ENCODE data around the gene GAL3ST2.
"Not testable (repeated sequence)": the region's sequence is repeated elsewhere in the genome, so short reads cannot be mapped to it uniquely, and the experiment has no call there.

Gene GAL3ST2

DNA sequence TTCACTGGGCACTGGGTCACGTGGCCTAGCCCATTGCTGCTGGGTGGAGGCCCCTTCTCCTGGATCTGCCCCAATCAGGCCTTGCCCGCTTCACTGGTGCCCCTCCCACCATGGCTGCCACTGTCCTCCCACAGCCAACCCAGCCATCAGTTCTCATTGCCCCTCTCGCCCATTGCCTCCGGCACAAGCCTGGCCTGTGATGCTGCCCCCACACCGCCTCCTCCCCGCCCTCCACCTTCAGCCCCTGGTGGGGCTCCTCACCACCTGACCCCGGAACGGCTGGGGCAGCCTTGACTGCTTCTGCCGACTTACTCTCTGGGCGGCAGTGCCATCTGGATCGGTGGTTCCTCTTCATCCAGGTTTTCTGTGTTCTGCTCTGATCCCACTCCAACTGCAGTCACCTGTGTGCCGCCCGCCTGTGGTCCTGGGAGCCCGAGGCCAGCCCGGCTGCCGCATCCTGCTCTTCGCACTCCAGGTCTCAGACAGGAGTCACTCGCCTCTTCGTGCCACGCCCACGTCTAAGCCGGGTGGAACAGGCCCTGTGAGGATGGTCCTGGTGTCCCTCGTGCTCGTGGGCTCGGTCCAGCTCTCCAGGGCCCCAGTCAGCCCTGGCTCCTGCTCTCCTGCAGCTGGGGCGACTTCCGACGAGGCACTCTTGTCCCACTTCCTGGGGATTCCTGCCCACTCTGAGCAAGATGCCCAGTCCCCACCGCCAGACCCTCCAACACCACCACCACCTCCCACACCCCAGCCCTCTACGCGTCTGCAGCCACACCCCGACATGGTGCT is 28.0 kb upstream of the GAL3ST2 start:
- no peak for DNase-seq

DNA sequence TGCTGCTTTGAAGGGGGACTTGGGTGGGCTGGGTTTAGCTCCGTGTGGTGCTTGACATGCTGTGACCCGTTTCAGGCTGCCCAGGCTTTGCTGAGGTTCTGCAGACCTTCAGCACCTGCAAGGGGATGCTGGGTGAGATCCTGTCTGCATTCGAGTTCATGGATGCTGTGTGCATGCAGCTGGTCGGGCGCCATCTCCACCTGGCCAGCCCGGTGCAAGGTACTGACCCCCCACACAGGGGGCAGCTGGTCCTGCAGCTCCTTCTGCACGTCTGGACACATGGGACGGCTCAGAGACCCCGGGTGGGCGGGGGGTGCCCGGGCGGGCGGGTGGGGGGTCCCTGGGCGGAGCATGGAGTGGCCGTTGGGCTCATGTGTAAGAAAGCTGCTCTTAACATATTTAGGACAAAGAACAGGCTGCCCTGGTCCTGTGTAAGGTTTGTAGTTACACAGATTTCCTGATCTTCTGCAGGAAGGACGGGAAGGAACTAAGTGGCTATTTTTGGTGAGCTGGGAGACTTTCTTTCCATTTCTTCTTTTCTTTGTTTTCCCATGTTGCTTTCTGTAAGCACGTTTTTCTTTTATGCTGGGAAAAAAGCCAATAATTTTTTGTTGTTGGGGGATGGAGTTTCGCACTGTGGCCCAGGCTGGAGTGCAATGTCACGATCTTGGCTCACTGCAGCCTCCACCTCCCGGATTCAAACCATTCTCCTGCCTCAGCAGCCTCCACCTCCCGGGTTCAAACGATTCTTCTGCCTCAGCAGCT is 26.4 kb upstream of the GAL3ST2 start:
- DNase-seq: no peak

DNA sequence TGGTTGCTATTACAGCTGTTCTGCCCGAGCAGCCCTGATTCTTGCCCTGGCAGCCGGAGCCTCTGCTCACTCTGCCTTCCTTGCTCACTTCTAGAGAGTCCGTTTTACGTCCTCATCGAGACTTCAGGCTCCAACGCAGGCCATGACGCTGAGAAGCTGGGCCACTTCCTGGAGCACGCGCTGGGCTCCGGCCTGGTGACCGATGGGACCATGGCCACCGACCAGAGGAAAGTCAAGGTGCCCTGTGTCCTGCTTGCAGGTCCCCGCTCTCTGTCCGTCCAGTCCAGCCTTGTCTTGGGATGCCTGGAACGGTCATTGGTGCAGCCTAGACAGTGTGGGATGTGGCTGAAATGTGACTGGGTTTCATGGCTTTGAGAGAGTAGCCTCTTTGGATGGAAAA is 25.5 kb upstream of the GAL3ST2 start:
- DNase-seq: no peak

DNA sequence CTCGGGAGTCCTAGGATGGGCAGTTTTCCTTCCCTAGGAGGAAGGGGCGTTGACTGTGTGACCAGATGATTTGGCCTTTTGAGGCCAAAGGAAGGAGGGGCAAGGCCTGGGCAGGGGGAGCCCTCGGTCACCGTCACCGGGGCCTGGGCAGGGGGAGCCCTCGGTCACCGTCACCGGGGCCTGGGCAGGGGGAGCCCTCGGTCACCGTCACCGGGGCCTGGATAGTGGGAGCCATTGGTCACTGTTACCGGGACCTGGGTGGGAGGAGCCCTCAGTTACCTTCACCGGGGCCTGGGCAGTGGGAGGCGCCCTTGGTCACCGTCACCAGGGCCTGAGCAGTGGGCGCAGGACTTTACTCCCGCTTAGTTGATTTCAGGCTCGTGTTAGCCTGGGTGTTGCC is 24.8 kb upstream of the GAL3ST2 start:
- no peak for DNase-seq

DNA sequence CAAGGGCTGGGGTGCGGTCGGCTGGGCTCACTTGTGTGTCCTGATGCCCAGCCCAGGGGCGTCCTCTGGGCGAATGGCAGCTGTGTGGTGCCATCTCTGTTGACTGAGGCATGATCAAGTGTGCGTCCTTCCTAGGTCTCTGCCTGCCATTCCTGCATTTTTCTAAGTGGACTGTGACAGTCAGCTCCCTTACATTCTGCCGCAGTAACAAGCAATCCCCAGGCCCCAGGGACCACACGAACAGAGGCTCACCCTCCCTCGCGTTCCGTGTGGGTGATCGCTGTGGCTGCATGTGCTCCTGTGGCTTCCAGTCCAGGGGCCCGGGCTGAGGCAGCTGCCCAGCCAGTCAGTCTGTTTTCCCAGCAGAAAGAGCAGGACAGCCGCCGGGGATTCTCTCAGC is 24.4 kb upstream of the GAL3ST2 start:
- DNase-seq: no peak

DNA sequence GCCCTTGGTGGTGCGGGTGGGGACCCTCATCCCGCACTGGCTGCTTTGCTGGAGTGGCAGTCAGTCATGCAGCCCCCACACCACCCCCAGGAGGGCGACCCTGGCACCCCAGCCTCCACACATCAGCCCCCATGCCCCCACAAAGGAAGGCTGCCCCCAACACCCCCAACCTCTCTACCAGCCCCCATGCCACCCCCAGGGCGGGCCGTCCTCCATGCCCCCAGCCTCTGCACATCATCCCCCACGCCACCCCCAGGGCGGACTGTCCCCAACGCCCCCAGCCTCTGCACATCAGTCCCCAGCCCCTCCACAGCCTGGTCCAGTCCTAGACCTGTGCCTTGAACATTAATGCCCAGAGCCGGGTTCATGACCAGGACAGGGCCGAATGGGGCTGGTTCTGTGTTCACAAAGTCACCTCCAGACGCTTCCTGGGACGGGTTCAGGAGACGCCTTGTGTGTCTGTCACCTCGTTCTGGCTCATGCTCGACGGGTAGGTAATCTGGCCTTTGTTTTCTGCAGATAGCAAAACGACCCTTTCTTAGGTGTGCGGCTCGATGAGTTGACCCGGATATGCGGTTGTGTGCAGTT is 23.8 kb upstream of the GAL3ST2 start:
- no peak for DNase-seq

DNA sequence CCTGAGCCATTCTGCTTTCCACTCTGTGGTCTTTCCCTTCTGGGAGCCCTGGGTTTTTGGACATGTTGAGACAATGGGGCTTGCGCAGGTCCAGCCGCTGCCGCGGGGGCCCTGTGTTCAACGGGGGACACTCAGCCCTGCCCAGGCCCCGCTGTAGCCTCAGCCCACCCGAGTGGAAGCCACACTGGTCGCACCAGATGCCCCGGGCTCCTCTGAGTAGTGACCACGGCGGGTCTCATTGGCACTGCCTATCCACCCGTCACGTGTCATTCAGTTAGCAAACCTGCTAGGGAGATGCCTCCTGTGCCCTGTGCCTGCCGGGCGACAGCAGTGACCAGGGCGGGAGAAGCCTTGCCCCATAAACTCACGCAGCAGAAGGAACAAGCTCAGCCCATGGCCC is 23.1 kb upstream of the GAL3ST2 start:
- no peak for DNase-seq

DNA sequence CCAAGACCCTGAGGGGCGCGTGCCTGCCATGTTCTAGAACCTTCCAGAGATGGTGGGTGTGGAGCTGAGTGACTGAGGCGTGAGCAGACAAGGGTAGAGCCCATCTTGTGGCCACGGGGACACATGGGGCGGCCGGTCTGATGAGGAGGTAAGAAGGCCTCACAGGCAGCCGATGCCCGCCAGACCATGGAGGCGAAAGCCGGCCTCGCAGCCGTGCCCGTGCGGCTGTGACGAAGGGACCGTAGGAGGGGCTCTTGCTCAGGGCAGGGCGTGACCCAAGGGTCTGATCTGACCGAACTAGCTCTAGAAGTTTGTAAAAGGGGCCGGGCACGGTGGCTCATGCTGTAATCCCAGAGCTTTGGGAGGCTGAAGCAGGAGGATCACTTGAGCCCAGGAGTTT is 22.6 kb upstream of the GAL3ST2 start:
- DNase-seq: no peak

DNA sequence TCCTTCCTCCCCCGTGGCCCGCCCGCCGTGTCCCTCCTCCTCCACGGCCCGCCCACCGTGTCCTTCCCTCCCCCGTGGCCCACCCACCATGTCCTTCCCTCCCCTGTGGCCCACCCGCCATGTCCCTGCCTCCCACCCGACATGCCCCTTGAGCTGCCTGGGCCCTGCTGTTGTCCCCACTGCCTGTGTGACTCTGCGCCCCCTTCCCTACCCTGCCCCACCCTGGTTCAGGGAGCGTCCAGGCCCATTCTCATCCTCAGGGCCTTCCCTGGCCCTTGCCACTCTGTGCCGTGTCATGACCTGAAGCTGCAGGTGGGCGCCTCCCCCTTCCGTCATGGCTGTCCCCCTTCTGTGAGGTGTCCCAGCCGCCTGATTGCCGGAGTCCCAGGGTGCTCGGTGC is 21.5 kb upstream of the GAL3ST2 start:
- no peak for DNase-seq

DNA sequence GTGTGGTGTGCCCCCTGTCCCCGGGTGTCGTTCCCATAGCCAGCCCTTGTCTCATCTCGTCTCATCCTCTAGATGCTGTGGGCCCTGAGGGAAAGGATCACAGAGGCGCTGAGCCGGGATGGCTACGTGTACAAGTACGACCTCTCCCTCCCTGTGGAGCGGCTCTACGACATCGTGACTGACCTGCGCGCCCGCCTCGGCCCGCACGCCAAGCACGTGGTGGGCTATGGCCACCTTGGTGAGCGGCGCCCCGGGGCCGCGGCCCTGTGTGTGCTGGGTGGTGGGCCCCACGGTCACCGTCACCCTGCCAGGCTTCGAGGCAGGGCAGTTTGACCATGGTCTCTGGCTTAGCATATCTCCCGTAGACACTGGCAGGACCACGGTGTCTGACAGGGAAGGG is 20.8 kb upstream of the GAL3ST2 start:
- no peak for DNase-seq

DNA sequence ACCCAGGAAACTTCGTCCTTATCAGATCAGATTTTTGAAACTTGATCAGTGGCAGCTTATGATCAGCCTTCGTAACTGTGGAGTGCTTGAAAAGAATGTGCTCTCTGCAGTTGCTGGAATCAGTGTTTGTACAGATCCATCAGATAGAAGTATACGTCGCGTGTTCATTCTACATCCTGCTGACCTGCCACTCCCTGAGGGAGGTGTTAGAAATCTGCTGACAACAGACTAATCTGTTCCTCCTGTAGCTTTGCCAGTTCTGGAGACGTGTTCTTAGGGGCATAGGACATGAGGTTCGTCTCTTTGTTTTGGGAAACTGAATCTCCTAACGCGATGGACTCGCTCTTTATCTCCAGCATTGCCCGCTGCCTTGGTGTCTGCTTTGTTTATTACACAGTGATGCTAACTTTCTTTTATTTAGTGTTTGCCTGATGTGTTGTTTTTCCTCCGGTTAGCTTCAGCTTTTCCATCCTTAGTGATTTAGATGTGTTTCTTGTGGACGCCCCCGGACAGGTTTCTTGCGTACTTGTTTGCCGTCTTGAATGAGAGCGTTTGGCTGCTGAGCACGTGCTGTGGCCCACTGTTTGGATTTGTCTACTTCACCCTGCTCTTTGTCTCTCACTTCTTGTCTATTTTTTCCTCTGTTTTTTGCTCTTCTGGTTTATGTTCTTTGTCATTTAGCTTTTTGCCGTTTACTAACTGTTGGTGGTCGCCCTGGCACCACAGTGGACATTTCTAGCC is 17.4 kb upstream of the GAL3ST2 start:
- DNase-seq: no peak

DNA sequence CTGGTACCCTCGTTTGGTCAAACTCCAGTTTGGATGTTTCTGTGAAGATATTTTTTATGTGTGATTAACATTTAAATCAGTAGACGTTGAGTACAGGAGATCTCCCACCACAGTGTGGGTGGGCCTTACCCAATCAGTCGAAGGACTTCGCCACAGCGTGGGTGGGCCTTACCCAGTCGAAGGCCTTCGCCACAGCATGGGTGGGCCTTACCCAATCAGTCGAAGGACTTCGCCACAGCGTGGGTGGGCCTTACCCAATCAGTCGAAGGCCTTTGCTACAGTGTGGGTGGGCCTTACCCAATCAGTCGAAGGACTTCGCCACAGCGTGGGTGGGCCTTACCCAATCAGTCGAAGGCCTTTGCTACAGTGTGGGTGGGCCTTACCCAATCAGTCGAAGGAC is 16.7 kb upstream of the GAL3ST2 start:
- not testable (repeated sequence) for DNase-seq

DNA sequence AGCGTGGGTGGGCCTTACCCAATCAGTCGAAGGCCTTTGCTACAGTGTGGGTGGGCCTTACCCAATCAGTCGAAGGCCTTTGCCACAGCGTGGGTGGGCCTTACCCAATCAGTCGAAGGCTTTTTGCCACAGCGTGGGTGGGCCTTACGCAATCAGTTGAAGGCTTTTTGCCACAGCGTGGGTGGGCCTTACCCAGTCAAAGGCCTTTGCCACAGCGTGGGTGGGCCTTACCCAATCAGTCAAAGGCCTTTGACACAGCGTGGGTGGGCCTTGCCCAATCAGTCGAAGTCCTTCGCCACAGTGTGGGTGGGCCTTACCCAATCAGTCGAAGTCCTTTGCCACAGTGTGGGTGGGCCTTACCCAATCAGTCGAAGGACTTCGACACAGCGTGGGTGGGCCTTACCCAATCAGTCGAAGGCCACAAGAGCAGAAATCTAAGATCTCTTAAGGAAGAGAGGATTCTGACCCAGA is 16.3 kb upstream of the GAL3ST2 start:
- peak; percentile 38 for DNase-seq

DNA sequence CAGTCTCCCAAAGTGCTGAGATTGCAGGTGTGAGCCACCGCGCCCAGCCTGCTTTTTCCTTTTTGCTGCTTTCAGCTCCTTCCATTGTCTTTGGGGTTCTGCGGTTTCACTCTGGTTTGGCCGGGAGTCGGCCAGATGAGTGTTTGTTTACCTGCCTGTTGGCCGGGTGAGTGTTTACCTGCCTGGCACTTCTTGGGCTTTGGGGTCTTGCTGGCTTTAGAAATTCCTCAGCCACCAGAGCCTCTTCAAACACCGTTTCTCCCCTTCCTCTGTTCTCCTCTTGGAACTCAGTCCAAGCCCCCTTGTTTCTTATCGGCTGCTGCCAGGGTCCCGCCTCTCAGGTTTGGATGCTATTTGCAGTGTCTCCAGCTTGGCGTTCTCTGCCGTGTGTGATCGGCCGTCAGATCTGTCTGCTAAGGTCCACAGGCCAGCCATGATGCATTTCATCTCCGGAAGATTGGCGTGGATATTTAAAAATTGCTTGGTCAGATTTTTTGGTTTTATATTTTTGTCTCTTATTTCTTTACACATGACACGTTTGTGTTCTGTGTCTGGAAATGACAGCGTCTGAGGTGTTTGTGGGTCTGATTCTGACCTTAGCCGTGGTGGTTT is 14.2 kb upstream of the GAL3ST2 start:
- DNase-seq: no peak

DNA sequence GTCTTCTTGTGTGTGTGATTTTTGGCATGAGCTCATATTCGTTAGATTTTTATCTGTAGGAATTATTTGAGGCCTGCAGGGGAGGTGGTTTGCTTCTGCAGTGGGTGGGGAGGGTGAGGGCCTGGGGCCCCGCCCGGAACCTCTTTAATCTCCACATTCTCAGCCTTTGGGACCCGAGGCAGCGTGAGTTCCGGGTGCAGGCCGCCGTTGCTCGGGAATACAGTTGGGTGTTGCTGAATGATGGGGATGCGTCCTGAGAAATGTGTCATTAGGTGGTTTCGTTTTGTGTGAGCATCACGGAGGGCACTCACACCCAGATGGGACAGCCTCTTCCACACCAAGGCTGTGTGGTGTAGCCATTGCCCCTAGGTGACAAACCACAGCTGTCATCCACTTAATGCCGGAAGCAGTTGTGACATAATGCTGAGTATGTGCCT is 13.7 kb upstream of the GAL3ST2 start:
- DNase-seq: peak; percentile 74

DNA sequence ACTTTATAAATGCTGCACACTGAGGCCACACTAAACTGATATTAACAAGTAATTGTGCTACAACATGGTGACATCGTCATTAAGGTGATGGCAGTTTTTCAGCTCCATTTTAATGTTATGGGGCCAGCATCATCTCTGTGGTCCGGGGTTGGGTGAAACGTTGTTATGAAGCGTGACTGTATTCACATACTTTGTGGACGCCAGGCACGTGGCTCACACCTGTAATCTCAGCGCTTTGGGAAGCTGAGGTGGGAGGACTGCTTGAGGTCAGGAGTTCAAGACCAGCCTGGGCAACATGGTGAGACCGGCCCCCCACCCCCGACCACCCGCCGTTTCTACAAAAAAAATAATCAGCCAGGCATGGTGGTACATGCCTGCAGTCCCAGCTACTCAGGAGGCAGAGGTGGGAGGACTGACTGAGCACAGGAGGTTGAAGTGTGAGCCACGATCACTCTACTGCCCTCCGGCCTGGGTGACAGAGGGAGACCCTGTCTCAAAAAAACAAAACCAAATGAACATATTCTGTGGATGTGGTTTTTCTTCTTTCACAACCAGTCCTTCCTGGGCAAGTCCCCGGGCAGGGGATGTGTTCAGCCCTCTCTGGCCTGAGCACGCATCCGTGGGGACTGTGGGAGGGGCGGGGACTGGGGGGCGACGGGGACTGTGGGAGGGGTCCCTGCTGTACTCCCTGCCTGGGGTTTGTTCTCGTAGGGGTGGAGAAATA is 12.9 kb upstream of the GAL3ST2 start:
- DNase-seq: no peak

DNA sequence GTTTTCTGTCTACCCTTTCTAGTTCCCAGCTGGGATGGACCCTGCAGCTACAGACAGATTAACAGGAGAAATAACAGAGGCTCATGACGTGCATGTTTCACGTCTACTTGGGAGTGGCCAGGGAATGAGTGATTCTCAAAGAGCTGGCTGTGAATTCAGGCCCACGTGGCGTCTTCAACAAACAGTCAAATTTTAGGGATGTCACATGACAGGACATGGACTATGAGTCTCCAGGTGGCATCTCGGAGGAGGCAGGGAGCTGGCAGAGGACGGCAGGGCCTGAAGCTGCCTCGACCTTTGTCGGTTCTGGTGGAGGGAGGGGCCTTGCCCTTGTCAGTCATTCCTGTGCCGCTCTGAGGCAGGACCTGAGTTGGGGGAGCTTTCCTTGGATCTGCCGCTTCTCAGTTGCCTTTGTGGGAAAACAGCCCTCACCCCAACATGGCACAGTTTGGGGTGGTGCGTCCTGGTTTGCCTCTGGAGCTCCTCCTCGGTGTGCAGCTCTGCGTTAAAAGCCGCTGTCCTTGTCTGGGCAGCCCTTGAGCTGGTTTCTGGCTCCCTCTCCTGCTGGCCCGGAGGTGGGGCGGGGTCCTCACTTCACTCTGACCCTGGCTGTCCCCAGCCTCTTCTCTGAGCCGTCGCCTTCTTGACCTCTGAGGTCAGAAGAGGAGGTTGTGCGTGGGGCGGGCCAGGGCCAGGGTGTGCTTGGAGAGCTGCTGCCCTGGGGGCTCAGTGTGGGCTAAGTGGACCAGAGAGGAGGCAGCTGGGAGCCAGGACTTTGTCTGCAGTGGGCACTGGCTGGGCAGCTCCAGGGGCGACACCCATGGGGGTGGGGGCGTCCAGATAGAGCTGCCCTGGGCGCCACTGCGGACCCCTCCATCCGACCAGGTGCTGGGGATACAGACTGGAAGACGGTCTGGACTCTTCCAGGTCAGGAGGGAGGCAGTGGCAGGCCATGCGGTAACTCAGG is 12.1 kb upstream of the GAL3ST2 start:
- DNase-seq: no peak

DNA sequence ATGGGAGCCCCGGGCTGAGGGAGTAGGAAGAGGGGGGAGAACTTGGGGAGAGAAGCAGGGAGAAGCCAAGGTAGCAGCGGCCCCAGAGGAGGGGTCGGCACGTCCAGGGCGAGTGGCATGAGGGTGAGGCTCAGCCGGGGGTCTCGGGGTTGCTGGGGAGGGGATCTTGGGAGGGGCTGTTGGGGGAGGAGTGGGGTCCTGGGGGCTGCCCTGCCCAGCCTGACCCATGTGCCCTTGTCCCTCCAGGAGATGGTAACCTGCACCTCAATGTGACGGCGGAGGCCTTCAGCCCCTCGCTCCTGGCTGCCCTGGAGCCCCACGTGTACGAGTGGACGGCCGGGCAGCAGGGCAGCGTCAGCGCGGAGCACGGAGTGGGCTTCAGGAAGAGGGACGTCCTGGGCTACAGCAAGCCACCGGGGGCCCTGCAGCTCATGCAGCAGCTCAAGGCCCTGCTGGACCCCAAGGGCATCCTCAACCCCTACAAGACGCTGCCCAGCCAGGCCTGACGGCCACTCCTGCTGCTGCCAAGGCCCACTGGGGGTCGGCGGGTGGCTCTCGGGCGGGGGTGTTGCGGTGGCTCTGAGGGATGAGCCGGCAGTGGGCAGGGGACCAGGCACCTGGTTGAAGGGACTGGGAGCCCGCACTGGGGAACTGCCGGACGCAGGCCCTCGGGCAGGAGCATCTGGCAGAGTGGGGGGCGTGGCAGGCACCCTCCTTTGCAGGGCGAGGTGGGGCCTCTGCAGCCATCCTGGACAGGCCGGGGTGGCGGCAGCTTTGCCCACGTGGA is 9.0 kb upstream of the GAL3ST2 start:
- DNase-seq: peak; percentile 18

DNA sequence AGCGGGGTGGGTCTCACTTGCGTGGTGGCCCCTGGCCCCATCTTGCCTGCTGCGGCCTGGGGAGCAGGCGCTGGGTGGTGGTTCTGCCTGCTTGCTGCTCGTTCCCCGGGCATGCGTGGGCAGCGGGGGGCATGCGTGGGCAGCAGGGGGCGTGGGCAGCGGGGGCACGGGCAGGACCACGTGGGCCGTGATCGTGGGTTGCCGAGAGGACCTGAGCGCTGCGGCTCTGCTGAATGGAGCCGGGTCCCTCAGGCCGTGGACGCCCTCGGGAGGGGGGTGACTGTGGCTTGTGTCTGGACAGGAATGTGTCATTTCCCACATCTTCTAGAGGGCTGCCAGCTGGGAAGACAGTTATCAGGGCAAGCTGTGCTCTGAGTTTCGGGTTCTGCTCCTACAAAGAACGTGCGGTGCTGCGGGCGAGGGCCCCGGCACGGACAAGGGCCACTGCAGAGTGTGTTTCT is 8.3 kb upstream of the GAL3ST2 start:
- DNase-seq: no peak

DNA sequence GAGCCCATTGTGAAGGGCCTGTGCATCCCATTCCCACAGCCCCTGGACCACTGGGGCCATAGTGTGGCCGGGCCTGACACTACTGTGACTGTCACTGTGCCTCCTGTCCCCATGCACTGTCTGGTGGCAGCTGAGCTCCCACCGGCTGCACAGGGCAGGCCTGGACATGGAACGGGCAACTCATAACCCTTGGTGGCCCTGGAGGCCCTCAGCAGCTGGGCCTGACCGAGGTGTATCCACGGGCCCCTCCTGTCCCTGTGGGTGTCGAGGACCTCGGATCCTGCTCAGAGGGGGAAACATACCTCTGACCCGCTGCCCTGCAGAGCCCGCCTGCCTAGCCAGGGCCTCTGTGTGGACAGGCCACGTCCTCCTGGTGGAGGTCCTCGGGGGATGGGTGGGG is 7.8 kb upstream of the GAL3ST2 start:
- no peak for DNase-seq
